ENCODE data around the gene CYBC1. TPM values are rescaled to one million over a fixed set of nuclear protein-coding genes. Genes with fewer than 3 reads are reported as not detected.

CYBC1 gene
- total RNA-seq, 1 experiment from 2014 or later: 95.4 TPM

GRCh38 chr17:82463925-82464566, 13.5 kb upstream of the CYBC1 start:
- CTCF ChIA-PET: no interaction called here

More at GRCh38 chr17:82463925-82464566, 13.5 kb upstream of the CYBC1 start:
- Histone ChIP-seq H3K36me3 (ENCODE audit: control insufficient read depth in 1 of 2, insufficient read depth in 2 of 2, low read length in 2 of 2) (peaks cover 21 to 45% of the 10 kb centered on the region in 2 experiments), H3K4me1 (ENCODE audit: control insufficient read depth in 1 of 2, insufficient read depth in 2 of 2, low read length in 2 of 2) (peaks cover 0 to 7% of the 10 kb centered on the region in 2 experiments; a peak in 3 of 4 replicates), H4K20me1 (ENCODE audit: insufficient read depth) (no peaks in the 10 kb centered on the region), H3K27ac (ENCODE audit: low read depth, low read length) (no peak overlapping the region), H3K9me3 (ENCODE audit: control insufficient read depth in 1 of 2, insufficient read depth in 1 of 2, low read depth in 1 of 2, low read length in 2 of 2) (no peaks in the 10 kb centered on the region), H2AFZ (ENCODE audit: low read depth, low read length, poor library complexity, severe bottlenecking) (no peak overlapping the region), H3K27me3 (ENCODE audit: insufficient read depth, low read length) (no peaks in the 10 kb centered on the region), H3K79me2 (ENCODE audit: insufficient read depth, low read length) (peaks cover 5% of the 10 kb centered on the region; the same call in 1 of the 2 replicates), H3K4me3 (replicated peaks in 1 of 2; ENCODE audit: low read depth in 1 of 2, low read length in 2 of 2) (no peak overlapping the region), H3K4me2 (ENCODE audit: low read length) (no peak overlapping the region), H3K9me2 (ENCODE audit: insufficient read depth) (no peaks in the 10 kb centered on the region), H3K9ac (ENCODE audit: low read length) (no peak overlapping the region)
- intact Hi-C loops (cut with micrococcal nuclease): no loop called here
- BruUV-seq (replicated peaks): no TSS peak
- ChIA-PET POLR2A (no interaction called here), RAD21 (ENCODE audit: low non-redundant PET in 1 of 2, low total read pairs in 2 of 2, uncharacterized antibody in 2 of 2, unreplicated experiment in 2 of 2) (no interaction called here)
- no peak for DNase-seq (ENCODE audit: low read depth, low spot score)
- ATAC-seq: no peak
- TF ChIP-seq MAX (IDR thresholded peaks at IDR 0.05): no peak
- TF ChIP-seq CEBPB (IDR thresholded peaks at IDR 0.05; ENCODE audit: low read depth): no peak
- no peak for TF ChIP-seq ELF1 (IDR thresholded peaks at IDR 0.05; ENCODE audit: borderline replicate concordance, low read depth)
- no peak for TF ChIP-seq RAD21 (IDR thresholded peaks at IDR 0.05; ENCODE audit: low read depth)
- no peak for TF ChIP-seq FOSL1 (IDR thresholded peaks at IDR 0.05; ENCODE audit: low read depth)
- no peak for TF ChIP-seq TCF7L2 (IDR thresholded peaks at IDR 0.05; ENCODE audit: borderline replicate concordance, extremely low read depth, insufficient read depth, insufficient read length)
- TF ChIP-seq SRF (IDR thresholded peaks at IDR 0.05; ENCODE audit: low read depth): no peak
- TF ChIP-seq ZBTB33 (IDR thresholded peaks at IDR 0.05; ENCODE audit: extremely low read depth, insufficient replicate concordance, low read length): no peak
- no peak for TF ChIP-seq POLR2AphosphoS5 (IDR thresholded peaks at IDR 0.05; ENCODE audit: low read depth, low read length)
- no peak for TF ChIP-seq EZH2 (IDR thresholded peaks at IDR 0.05)
- no peak for TF ChIP-seq EGR1 (IDR thresholded peaks at IDR 0.05; ENCODE audit: low read depth)

Measured in HCT116 (cell line).